GM19240 (cell line): ENCODE measurements around the gene CYP2W1.

Experiments used
- DNase-seq: peaks from one replicate; pipeline ENCODE4 v3.0.0; 2011; ENCODE audit warnings: low spot score; ENCODE audit not compliant: insufficient read length

The CYP2W1 gene

DNA sequence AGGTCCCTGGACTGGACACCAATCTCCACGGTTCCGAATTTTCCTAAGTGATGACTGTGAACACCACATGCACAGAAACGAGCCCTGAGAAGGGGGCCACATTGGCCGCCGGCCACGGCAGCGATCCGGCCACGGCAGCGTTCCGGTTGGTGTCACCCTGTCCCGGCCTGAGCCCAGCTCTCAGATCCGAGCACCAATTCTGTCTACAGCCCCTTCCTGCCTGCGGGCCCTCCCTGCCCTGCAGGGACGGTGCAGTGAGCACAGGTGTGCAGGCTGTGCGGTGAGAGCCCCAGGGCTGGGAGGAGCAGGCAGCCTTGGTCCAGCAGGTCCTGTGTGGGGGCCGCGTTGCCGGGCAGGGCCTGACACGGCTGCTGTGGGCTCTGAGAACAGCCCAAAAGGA is 31.7 kb downstream of the CYP2W1 start:
- DNase-seq = no peak

DNA sequence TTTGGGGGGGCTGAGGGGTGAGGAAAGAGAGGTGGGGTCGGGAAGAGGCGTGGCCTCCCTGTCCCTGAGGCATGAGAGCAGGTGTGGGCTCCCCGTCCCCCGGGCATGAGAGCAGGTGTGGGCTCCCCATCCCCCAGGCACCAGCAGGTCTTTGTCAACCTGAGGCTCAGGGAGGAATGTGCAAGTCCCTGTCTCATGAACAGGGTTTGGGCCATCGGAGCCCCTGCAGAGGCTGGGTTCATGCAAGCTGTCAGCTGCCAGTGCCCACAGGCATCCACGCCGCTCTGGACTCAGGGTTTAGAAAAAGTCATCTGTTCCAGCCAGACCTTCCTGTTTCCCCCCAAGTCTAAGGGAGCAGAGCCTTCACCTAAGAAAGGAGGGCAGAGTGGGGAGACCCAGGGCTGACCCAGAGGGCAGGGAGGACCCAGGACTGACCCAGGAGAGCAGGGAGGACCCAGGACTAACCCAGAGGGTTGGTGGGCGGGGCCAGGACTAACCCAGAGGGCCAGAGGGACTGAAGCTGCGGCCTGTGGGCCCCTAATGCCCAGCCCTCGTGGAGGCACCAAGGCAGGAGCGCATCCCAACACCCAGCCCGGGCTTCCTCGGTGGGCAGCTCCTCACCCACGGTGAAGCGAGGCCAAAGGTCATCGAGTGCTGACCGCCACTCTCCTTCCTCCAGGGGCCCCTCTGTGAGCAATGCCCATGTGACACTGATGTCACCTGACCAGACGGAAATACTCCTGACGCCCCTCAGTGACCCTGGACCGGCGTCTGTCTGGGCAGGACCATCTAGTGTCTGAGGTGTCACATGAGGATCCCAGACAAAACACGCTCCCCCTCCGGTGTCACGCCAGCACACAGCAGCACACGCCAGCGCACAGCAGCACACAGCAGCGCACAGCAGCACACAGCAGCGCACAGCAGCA is 32.5 kb downstream of the CYP2W1 start:
- no peak for DNase-seq

GRCh38 chr7:1016577-1017531 is 33.9 kb downstream of the CYP2W1 start:
- DNase-seq = no peak

GRCh38 chr7:1017586-1018333 is 34.8 kb downstream of the CYP2W1 start:
- DNase-seq = no peak

DNA sequence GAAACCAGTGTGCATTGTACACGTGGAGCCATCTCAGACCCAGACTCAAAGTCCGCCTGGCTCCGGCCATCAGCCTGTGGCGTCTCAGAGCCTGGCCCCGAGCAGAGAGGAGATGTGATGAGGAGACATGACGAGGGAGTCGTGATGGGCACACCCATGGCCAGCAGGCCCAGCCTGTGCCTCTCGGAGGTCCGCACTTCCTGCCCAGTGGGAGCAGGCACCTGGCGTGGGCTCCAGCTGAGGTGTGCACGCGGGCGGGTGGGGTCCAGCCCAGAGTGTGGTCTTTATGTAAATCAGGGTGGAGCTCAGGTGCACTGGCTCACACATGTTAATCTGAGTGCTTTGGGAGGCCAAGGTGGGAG is 35.3 kb downstream of the CYP2W1 start:
- no peak for DNase-seq

GRCh38 chr7:1019255-1019785 is 36.3 kb downstream of the CYP2W1 start:
- no peak for DNase-seq

- no peak for DNase-seq
Observed at GRCh38 chr7:1019789-1020610, 37.0 kb downstream of the CYP2W1 start.

- no peak for DNase-seq
Observed at GRCh38 chr7:1020849-1021251, 37.9 kb downstream of the CYP2W1 start.

DNA sequence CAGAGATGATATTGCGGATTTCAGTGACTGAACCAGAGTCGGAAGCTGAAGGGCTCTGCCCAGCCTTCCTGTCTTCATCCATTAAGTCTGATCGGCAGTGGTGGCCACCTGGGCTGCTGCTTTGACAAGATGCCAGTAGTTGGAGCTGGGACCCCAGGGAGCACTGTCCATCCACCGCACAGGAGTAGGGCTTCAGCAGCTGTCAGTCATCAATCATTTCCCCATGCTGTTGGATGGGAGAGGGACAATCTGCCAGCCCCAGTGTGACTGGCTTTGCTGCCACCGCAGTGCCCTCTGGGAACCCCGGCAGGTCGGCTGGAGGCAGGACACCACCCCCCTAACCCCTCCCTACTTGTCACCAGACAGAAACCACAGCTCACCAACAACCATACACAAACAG is 38.4 kb downstream of the CYP2W1 start:
- no peak for DNase-seq

- no peak for DNase-seq
Observed at GRCh38 chr7:1021931-1022330, 39.0 kb downstream of the CYP2W1 start.

GRCh38 chr7:1022356-1022755 is 39.4 kb downstream of the CYP2W1 start:
- no peak for DNase-seq

- no peak for DNase-seq
Observed at GRCh38 chr7:1022801-1023465, 40.0 kb downstream of the CYP2W1 start.

GRCh38 chr7:1024331-1024841 is 41.4 kb downstream of the CYP2W1 start:
- peak; percentile 89 for DNase-seq

- no peak for DNase-seq
Observed at GRCh38 chr7:1024876-1025742, 42.1 kb downstream of the CYP2W1 start.

- no peak for DNase-seq
Observed at GRCh38 chr7:1025743-1026581, 43.0 kb downstream of the CYP2W1 start.

DNA sequence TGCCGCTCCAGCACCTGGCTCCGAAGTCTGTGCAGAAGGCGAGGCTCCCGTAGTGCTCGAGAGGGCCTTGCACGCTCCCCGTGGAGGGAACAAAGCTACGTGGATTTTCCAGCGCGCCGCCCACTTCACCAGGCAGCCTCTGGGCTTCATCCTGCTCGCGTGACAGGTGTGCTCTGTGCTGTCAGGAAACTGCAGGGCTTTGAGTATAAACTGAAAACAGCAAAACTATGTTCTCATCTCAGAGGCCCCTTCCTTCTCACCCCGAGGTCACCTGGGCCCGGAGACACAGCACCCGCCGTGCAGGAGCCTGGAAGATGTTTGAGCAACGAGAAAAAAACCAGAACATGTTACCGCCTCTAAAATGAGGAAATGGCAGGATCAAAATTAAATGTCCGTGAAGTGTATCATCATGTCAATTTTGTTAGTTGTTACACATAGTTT is 43.8 kb downstream of the CYP2W1 start:
- no peak for DNase-seq

DNA sequence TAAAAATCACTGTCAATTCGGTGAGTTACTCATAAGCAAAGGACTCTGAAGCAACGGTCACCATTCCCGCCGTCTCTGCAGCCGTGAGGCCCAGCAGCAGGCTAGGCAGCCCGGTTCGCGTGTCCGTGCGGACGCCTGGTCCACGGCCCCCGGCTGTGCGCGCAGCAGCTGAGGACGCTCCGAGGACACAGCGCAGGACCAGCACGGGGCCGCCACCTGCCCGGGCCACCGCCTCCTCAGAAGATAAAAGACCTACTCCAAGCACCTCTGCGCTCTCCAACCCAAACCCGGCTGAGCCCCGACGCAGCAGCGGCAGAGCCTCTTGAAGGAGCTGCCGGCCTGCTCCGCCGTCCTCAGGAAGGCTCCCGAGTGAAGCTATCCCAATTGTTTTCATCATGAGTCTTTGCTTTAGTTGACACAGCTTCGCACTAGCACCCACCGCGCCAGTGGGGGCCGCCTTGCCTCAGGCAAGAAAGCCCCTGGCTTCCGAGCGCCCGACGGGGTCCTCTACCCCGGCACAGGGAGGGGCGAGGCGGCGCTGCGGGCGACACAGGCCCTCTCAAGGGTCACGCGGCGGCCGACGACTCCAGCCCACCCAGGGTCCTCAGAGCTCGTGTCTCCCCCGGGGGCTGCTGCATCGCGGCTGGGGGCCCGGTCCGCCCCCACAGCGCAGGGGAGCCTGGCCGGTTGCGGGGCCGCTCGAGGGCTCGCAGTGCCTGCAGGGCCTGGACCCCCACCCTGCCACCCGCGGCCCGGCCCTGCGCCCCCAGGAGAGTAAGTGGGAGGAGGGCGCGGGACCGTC is 44.5 kb downstream of the CYP2W1 start:
- DNase-seq = no peak
